Breast epithelium (tissue), 4 donors: Measurements from ENCODE around the gene NFKB1. TPM values are rescaled to one million over a fixed set of nuclear protein-coding genes. Genes with fewer than 3 reads are reported as not detected.
"Not testable (repeated sequence)": the region's sequence is repeated elsewhere in the genome, so short reads cannot be mapped to it uniquely, and the experiment has no call there.

Experiments used
- DNase-seq, 2 donors: peaks; one replicate each; pipeline ENCODE4 v3.0.0-alpha.2; 2019; ENCODE audit warnings: low spot score in 2 of 2
- H3K27ac ChIP-seq, 2 donors: fragments of 200-600 bp; sonication (generic) in 1 of 2; one replicate each; pipeline ENCODE4 v1.5.1; 2016 to 2019; ENCODE audit warnings: mild to moderate bottlenecking in 1 of 2
- H3K27me3 ChIP-seq, 2 donors: fragments of 200-600 bp; sonication (generic) in 1 of 2; one replicate each; pipeline versions ENCODE4 v1.5.1 to v1.6.0; 2017 to 2019; ENCODE audit warnings: control low read depth in 1 of 2, mild to moderate bottlenecking in 1 of 2
- H3K36me3 ChIP-seq: fragments of 200-600 bp; one replicate; pipeline ENCODE4 v1.5.1; 2019
- H3K4me1 ChIP-seq, 2 donors: fragments of 200-600 bp; sonication (generic); one replicate each; pipeline ENCODE4 v1.5.1; 2016 to 2019; ENCODE audit warnings: control low read depth in 1 of 2
- H3K4me3 ChIP-seq, 3 donors: fragments of 200-600 bp; sonication (generic); 1 replicate in 2 of 3; 2 replicates in 1 of 3; pipeline ENCODE4 v1.5.1; 2016 to 2019; ENCODE audit warnings: mild to moderate bottlenecking in 3 of 3, moderate library complexity in 2 of 3
- H3K9me3 ChIP-seq, 2 donors: fragments of 200-600 bp; sonication (generic) in 1 of 2; one replicate each; pipeline ENCODE4 v1.5.1; 2016 to 2019; ENCODE audit warnings: control low read depth in 1 of 2
- POLR2A ChIP-seq: fragments of 450-650 bp; IDR thresholded peaks from one replicate; pipeline ENCODE4 v1.6.1; 2016; ENCODE audit warnings: antibody characterized with exemption, mild to moderate bottlenecking, moderate library complexity
- POLR2AphosphoS5 ChIP-seq, 3 donors: sonication (generic); formaldehyde crosslinking; IDR thresholded peaks; one replicate each; pipeline ENCODE4 v1.6.1; 2017; ENCODE audit warnings: antibody characterized with exemption in 3 of 3
- intact Hi-C: fragments of 100-400 bp; cut with DNase I; formaldehyde crosslinking; loops from one replicate; pipeline ENCODE4 v1.15.1; 2023; ENCODE audit warnings: low total_unique reads
- total RNA-seq, 3 donors: library from RNA; depleted of rRNA; stranded (reverse); fragments of >200 nt; gene quantifications; one replicate each; pipeline ENCODE4 v1.1.0, GENCODE V29; 2016
- TF ChIP-seq, protein P1 (sequence below), 3 donors: fragments of 450-650 bp; IDR thresholded peaks; one replicate each; pipeline ENCODE4 v1.5.1; 2016 to 2017; ENCODE audit warnings: antibody characterized with exemption in 3 of 3, mild to moderate bottlenecking in 3 of 3, moderate library complexity in 3 of 3

The NFKB1 gene
- total RNA-seq, 3 donors from 2014 or later = 30.2 to 52.5 (median 42.6) TPM

DNA sequence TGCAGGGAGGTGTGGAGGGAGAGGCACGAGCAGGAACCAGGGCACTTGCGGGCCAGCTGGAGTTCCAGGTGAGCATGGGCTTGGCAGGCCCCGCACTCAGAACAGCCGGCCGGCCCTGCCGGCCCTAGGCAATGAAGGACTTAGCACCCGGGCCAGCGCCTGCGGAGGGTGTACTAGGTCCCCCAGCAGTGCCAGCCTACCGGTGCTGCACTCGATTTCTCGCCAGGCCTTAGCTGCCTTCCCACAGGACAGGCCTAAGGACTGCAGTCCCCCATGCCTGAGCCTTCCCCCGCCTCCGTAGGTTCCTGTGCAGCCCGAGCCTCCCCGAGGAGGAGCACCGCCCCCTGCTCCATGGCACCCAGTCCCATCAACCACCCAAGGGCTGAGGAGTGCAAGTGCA is 18.0 kb upstream of the NFKB1 start:
- H3K36me3 ChIP-seq = no peaks in the 10 kb centered on the region
- TF ChIP-seq POLR2AphosphoS5 (IDR thresholded peaks at IDR 0.05) = no peak
- TF ChIP-seq POLR2A = no peak
- TF ChIP-seq, protein P1, sequence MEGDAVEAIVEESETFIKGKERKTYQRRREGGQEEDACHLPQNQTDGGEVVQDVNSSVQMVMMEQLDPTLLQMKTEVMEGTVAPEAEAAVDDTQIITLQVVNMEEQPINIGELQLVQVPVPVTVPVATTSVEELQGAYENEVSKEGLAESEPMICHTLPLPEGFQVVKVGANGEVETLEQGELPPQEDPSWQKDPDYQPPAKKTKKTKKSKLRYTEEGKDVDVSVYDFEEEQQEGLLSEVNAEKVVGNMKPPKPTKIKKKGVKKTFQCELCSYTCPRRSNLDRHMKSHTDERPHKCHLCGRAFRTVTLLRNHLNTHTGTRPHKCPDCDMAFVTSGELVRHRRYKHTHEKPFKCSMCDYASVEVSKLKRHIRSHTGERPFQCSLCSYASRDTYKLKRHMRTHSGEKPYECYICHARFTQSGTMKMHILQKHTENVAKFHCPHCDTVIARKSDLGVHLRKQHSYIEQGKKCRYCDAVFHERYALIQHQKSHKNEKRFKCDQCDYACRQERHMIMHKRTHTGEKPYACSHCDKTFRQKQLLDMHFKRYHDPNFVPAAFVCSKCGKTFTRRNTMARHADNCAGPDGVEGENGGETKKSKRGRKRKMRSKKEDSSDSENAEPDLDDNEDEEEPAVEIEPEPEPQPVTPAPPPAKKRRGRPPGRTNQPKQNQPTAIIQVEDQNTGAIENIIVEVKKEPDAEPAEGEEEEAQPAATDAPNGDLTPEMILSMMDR (IDR thresholded peaks at IDR 0.05) = no peak
- H3K9me3 ChIP-seq = peaks cover 0 to 5% of the 10 kb centered on the region in 2 donors
- H3K4me3 ChIP-seq = no peak overlapping the region
- no peak for DNase-seq
- intact Hi-C loops = no loop called here
- H3K27me3 ChIP-seq = no peaks in the 10 kb centered on the region
- H3K27ac ChIP-seq = no peak overlapping the region
- H3K4me1 ChIP-seq = no peaks in the 10 kb centered on the region

DNA sequence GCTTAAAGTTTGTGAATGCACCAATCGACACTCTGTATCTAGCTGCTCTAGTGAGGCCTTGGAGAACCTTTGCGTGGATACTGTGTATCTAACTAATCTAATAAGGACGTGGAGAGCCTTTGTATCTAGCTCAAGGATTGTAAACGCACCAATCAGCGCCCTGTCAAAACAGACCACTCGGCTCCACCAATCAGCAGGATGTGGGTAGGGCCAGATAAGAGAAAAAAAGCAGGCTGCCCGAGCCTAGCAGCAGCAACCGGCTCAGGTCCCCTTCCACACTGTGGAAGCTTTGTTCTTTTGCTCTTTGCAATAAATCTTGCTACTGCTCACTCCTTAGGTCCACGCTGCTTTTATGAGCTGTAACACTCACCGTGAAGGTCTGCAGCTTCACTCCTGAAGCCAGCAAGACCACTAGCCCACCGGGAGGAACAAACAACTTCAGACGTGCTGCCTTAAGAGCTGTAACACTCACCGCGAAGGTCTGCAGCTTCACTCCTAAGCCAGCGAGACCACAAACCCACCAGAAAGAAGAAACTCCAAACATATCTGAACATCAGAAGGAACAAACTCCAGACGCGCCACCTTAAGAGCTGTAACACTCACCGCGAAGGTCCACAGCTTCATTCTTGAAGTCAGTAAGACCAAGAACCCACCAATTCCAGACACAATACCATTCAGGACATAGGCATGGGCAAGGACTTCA is 17.0 kb upstream of the NFKB1 start:
- H3K27me3 ChIP-seq, H3K4me1 ChIP-seq, H3K4me3 ChIP-seq, intact Hi-C loops, H3K36me3 ChIP-seq, H3K9me3 ChIP-seq, H3K27ac ChIP-seq, DNase-seq: not testable (repeated sequence)

- Histone ChIP-seq H3K27ac (no peak overlapping the region), H3K4me3 (no peak overlapping the region), H3K36me3 (no peaks in the 10 kb centered on the region), H3K4me1 (no peaks in the 10 kb centered on the region), H3K9me3 (no peaks in the 10 kb centered on the region), H3K27me3 (no peaks in the 10 kb centered on the region)
- no peak for DNase-seq
- TF ChIP-seq, protein P1 (IDR thresholded peaks at IDR 0.05) = no peak
- no peak for TF ChIP-seq POLR2A
- TF ChIP-seq POLR2AphosphoS5 (IDR thresholded peaks at IDR 0.05) = no peak
- intact Hi-C loops = no loop called here
Measured at GRCh38 chr4:102492531-102493241, 8.5 kb upstream of the NFKB1 start.

DNA sequence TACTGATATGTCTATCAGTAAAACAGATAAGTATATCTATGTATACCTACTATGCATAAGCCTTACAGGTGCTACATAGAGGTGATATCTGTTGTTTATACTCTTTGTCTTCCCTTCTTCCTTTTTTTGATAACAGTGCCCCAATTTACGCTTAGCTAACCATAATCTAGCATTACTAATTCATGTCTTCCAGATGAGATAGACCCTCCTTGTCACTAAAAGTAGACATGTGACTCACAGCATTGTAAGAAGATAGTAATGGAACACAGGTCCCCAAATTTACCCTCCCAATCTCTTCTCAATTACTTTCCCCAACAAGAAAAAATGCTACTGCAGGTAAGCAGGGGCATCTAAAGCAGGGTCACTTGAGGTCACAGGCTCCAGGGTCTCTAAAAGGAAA is 7.9 kb upstream of the NFKB1 start:
- DNase-seq = no peak
- TF ChIP-seq, protein P1 (IDR thresholded peaks at IDR 0.05) = no peak
- TF ChIP-seq POLR2A = no peak
- Histone ChIP-seq H3K9me3 (no peaks in the 10 kb centered on the region), H3K36me3 (no peaks in the 10 kb centered on the region), H3K27ac (no peak overlapping the region), H3K27me3 (no peaks in the 10 kb centered on the region), H3K4me3 (no peak overlapping the region), H3K4me1 (no peaks in the 10 kb centered on the region)
- intact Hi-C loops = no loop called here

- no peak for DNase-seq
- Histone ChIP-seq H3K9me3 (no peaks in the 10 kb centered on the region), H3K4me1 (no peaks in the 10 kb centered on the region), H3K27me3 (no peaks in the 10 kb centered on the region), H3K36me3 (no peaks in the 10 kb centered on the region), H3K27ac (no peak overlapping the region), H3K4me3 (no peak overlapping the region)
- TF ChIP-seq, protein P1 (IDR thresholded peaks at IDR 0.05) = no peak
- no peak for TF ChIP-seq POLR2A
- no peak for TF ChIP-seq POLR2AphosphoS5 (IDR thresholded peaks at IDR 0.05)
- intact Hi-C loops = no loop called here
Measured at GRCh38 chr4:102493794-102494193, 7.4 kb upstream of the NFKB1 start.
